ENCODE results near the gene CPA3. TPM values are rescaled to one million over a fixed set of nuclear protein-coding genes. Genes with fewer than 3 reads are reported as not detected.

CPA3 gene
- polyA plus RNA-seq, 1 donor from 2014 or later = not detected

GRCh38 chr3:148881286-148881685, 16.2 kb downstream of the CPA3 start:
- no peaks in the 10 kb centered on the region for H3K9me3 Mint-ChIP-seq
- no peak overlapping the region for H3K27ac Mint-ChIP-seq
- H3K27me3 Mint-ChIP-seq = peaks cover 4% of the 10 kb centered on the region
- H3K36me3 Mint-ChIP-seq = no peaks in the 10 kb centered on the region
- H3K4me1 Mint-ChIP-seq = no peaks in the 10 kb centered on the region
- H3K4me3 Mint-ChIP-seq = no peak overlapping the region

- no peak overlapping the region for H3K27ac Mint-ChIP-seq
- no peaks in the 10 kb centered on the region for H3K4me1 Mint-ChIP-seq
- no peaks in the 10 kb centered on the region for H3K36me3 Mint-ChIP-seq
- H3K9me3 Mint-ChIP-seq = no peaks in the 10 kb centered on the region
- peaks cover 4% of the 10 kb centered on the region for H3K27me3 Mint-ChIP-seq
- no peak overlapping the region for H3K4me3 Mint-ChIP-seq
These were observed 17.2 kb downstream of the CPA3 start for GRCh38 chr3:148882288-148882687.

GRCh38 chr3:148883163-148883562, 18.1 kb downstream of the CPA3 start:
- Mint-ChIP-seq H3K36me3 (no peaks in the 10 kb centered on the region), H3K9me3 (no peaks in the 10 kb centered on the region), H3K27me3 (peaks cover 4% of the 10 kb centered on the region), H3K4me1 (no peaks in the 10 kb centered on the region), H3K4me3 (no peak overlapping the region), H3K27ac (no peak overlapping the region)

GRCh38 chr3:148884261-148884660, 19.2 kb downstream of the CPA3 start:
- H3K9me3 Mint-ChIP-seq = no peaks in the 10 kb centered on the region
- H3K27me3 Mint-ChIP-seq = peaks cover 4% of the 10 kb centered on the region
- no peak overlapping the region for H3K4me3 Mint-ChIP-seq
- H3K36me3 Mint-ChIP-seq = no peaks in the 10 kb centered on the region
- H3K4me1 Mint-ChIP-seq = no peaks in the 10 kb centered on the region
- H3K27ac Mint-ChIP-seq = no peak overlapping the region

- H3K9me3 Mint-ChIP-seq = peaks cover 0 to 4% (median 0%) of the 10 kb centered on the region in 3 donors
- no peak overlapping the region for H3K4me3 Mint-ChIP-seq
- peaks cover 3% of the 10 kb centered on the region for H3K27me3 Mint-ChIP-seq
- H3K27ac Mint-ChIP-seq = no peak overlapping the region
- peaks cover 2% of the 10 kb centered on the region for H3K36me3 Mint-ChIP-seq
- no peaks in the 10 kb centered on the region for H3K4me1 Mint-ChIP-seq
These were observed 24.7 kb downstream of the CPA3 start for GRCh38 chr3:148889828-148890227.

- no peak overlapping the region for H3K27ac Mint-ChIP-seq
- H3K36me3 Mint-ChIP-seq = peaks cover 2% of the 10 kb centered on the region
- H3K4me1 Mint-ChIP-seq = no peaks in the 10 kb centered on the region
- H3K27me3 Mint-ChIP-seq = peaks cover 4% of the 10 kb centered on the region
- H3K9me3 Mint-ChIP-seq = peaks cover 0 to 4% (median 0%) of the 10 kb centered on the region in 3 donors
- peak overlapping the region in 1 of 4 donors; percentile 14 for H3K4me3 Mint-ChIP-seq
These were observed 31.0 kb downstream of the CPA3 start for GRCh38 chr3:148896062-148896461.

GRCh38 chr3:148901987-148902791, 37.1 kb downstream of the CPA3 start:
- Mint-ChIP-seq H3K4me3 (no peak overlapping the region), H3K27me3 (peaks cover 11% of the 10 kb centered on the region), H3K9me3 (no peaks in the 10 kb centered on the region), H3K36me3 (no peaks in the 10 kb centered on the region), H3K4me1 (no peaks in the 10 kb centered on the region), H3K27ac (no peak overlapping the region)

- no peaks in the 10 kb centered on the region for H3K9me3 Mint-ChIP-seq
- no peak overlapping the region for H3K4me3 Mint-ChIP-seq
- peaks cover 10% of the 10 kb centered on the region for H3K27me3 Mint-ChIP-seq
- H3K4me1 Mint-ChIP-seq = no peaks in the 10 kb centered on the region
- no peak overlapping the region for H3K27ac Mint-ChIP-seq
- H3K36me3 Mint-ChIP-seq = no peaks in the 10 kb centered on the region
These were observed 37.9 kb downstream of the CPA3 start for GRCh38 chr3:148903022-148903442.

GRCh38 chr3:148903941-148904340, 38.8 kb downstream of the CPA3 start:
- peaks cover 14% of the 10 kb centered on the region for H3K27me3 Mint-ChIP-seq
- no peaks in the 10 kb centered on the region for H3K36me3 Mint-ChIP-seq
- no peaks in the 10 kb centered on the region for H3K4me1 Mint-ChIP-seq
- H3K4me3 Mint-ChIP-seq = no peak overlapping the region
- H3K27ac Mint-ChIP-seq = no peak overlapping the region
- peaks cover 0 to 3% (median 0%) of the 10 kb centered on the region in 3 donors for H3K9me3 Mint-ChIP-seq

GRCh38 chr3:148906667-148907066, 41.6 kb downstream of the CPA3 start:
- Mint-ChIP-seq H3K27ac (no peak overlapping the region), H3K4me3 (no peak overlapping the region)

GRCh38 chr3:148911173-148911572, 46.1 kb downstream of the CPA3 start:
- Mint-ChIP-seq H3K27me3 (peaks cover 12% of the 10 kb centered on the region), H3K27ac (no peak overlapping the region), H3K36me3 (peaks cover 1% of the 10 kb centered on the region), H3K4me1 (no peaks in the 10 kb centered on the region), H3K4me3 (no peak overlapping the region), H3K9me3 (peaks cover 0 to 3% (median 0%) of the 10 kb centered on the region in 3 donors)

More at GRCh38 chr3:148906667-148907066, 41.6 kb downstream of the CPA3 start:
- Mint-ChIP-seq H3K27me3 (peaks cover 16% of the 10 kb centered on the region), H3K9me3 (peaks cover 0 to 3% (median 0%) of the 10 kb centered on the region in 3 donors), H3K36me3 (no peaks in the 10 kb centered on the region), H3K4me1 (no peaks in the 10 kb centered on the region)

GRCh38 chr3:148911592-148911991, 46.5 kb downstream of the CPA3 start:
- Mint-ChIP-seq H3K9me3 (peaks cover 0 to 3% (median 0%) of the 10 kb centered on the region in 3 donors), H3K27ac (no peak overlapping the region), H3K4me1 (no peaks in the 10 kb centered on the region), H3K4me3 (no peak overlapping the region), H3K27me3 (peaks cover 10% of the 10 kb centered on the region), H3K36me3 (peaks cover 1% of the 10 kb centered on the region)

GRCh38 chr3:148914936-148915690, 50.0 kb downstream of the CPA3 start:
- H3K4me3 Mint-ChIP-seq = no peak overlapping the region
- peaks cover 1% of the 10 kb centered on the region for H3K36me3 Mint-ChIP-seq
- peaks cover 0 to 5% (median 0%) of the 10 kb centered on the region in 3 donors for H3K9me3 Mint-ChIP-seq
- H3K27ac Mint-ChIP-seq = no peak overlapping the region
- H3K4me1 Mint-ChIP-seq = no peaks in the 10 kb centered on the region
- H3K27me3 Mint-ChIP-seq = peaks cover 5% of the 10 kb centered on the region

GRCh38 chr3:148916132-148916531, 51.0 kb downstream of the CPA3 start:
- H3K4me1 Mint-ChIP-seq = no peaks in the 10 kb centered on the region
- no peak overlapping the region for H3K27ac Mint-ChIP-seq
- no peak overlapping the region for H3K4me3 Mint-ChIP-seq
- peaks cover 0 to 5% (median 0%) of the 10 kb centered on the region in 3 donors for H3K9me3 Mint-ChIP-seq
- H3K36me3 Mint-ChIP-seq = peaks cover 1% of the 10 kb centered on the region
- H3K27me3 Mint-ChIP-seq = peaks cover 7% of the 10 kb centered on the region

GRCh38 chr3:148922467-148922866, 57.4 kb downstream of the CPA3 start:
- Mint-ChIP-seq H3K4me1 (no peaks in the 10 kb centered on the region), H3K27ac (no peak overlapping the region), H3K27me3 (peaks cover 5% of the 10 kb centered on the region), H3K36me3 (no peaks in the 10 kb centered on the region), H3K9me3 (peaks cover 0 to 5% (median 2%) of the 10 kb centered on the region in 3 donors), H3K4me3 (peak overlapping the region in 1 of 4 donors; percentile 67)
